Measurements from ENCODE around the gene MAPT.

Gene MAPT

DNA sequence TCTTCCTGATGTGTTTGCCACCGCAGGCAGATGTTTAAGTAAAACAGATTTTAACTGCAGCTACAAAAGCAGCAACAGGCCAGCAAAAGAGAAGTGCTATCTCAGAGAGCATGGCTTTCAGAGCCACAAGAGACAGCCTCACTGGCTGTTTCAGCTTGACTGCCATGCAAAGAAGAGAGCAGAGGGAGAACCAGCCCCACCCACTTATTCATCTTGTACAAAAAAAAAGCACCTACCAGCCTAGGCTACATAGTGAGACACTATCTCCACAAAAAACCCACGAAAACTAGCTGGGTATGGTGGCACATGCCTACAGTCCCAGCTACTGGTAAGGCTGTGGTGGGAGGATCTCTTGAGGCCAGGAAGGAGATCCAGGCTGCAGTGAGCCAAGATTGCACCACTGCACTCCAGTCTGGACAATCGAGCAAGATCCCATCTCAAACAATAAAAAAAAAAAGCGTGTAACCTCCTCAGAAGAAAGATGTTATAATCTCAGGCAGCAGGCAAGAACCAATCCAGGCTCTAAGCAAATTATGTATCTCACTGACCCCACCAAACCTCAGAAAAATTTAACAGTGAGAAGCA lies 134.7 kb downstream of the MAPT start:
- TF ChIP-seq Cebpa-rat (IDR thresholded peaks at IDR 0.05): no peak
- Histone ChIP-seq H3K27ac (peak overlapping the region in 1 of 11 experiments; percentile 6; a peak in 1 of 22 replicates), H3K4me3 (no peak overlapping the region), H3K4me1 (peaks cover 55 to 69% (median 56%) of the 10 kb centered on the region in 10 experiments), H3K27me3 (no peaks in the 10 kb centered on the region), H4K20me1 (peaks cover 9 to 85% (median 63%) of the 10 kb centered on the region in 11 experiments; a peak in 21 of 22 replicates), H3K36me3 (peaks cover 40 to 69% (median 57%) of the 10 kb centered on the region in 11 experiments), H3K9me3 (replicated peaks in 1 of 11) (no peaks in the 10 kb centered on the region), H3K9ac (0 out of 22 replicates have a peak overlapping the region, but pooled peaks of 1 of the 11 experiments have one; percentile 13), H3K4me2 (peak overlapping the region in 10 of 11 experiments; percentile 4 to 93 (median 83); a peak in 12 of 22 replicates)

DNA sequence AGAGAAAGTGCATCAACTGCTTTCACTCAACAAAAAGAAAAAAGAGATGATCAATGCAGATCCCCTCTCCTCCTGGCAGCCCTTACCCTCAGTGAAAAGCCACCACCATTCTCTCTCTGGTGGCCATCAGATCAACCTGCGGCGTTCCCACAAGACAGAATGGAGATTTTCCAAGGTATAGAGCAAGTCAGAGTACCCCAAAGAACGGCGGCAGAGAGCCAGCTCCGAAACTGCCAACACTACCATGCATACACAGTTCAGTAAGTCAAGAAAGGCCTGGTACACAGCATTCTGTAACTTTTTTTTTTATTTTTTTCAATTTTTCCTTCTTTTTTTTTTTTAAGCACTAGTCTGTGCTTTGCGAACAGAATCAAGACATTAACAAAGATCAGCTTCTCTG lies 135.3 kb downstream of the MAPT start:
- no peak for TF ChIP-seq Cebpa-rat (IDR thresholded peaks at IDR 0.05)

DNA sequence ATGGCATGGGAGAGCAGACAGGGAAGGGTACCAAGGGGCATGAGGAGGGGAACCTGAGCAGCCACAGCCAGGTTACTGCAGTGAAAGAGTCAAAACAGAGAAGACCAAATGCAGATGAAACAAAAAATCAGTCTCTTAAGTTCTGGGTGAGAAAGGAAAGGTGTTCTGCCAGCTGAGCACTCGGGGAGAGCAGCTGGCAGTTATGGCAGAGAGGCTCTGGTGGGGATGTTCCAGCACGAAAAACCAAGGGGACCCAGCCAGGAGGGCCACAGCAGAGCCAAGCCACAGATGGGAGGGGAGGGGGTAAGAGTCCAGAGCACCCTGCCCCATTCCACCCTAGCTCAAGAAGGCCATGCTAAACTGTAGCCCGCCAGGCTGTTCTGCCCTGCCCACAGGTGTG lies 136.4 kb downstream of the MAPT start:
- Histone ChIP-seq H3K36me3 (peaks cover 56 to 82% (median 73%) of the 10 kb centered on the region in 11 experiments), H3K4me3 (no peak overlapping the region), H3K4me2 (no peak overlapping the region), H3K27ac (no peak overlapping the region), H4K20me1 (peaks cover 9 to 85% (median 63%) of the 10 kb centered on the region in 11 experiments; a peak in 21 of 22 replicates), H3K9me3 (replicated peaks in 1 of 11) (no peaks in the 10 kb centered on the region), H3K27me3 (no peaks in the 10 kb centered on the region), H3K9ac (peak overlapping the region in 1 of 11 experiments; percentile 15; a peak in 1 of 22 replicates), H3K4me1 (peaks cover 39 to 52% (median 40%) of the 10 kb centered on the region in 10 experiments)
- TF ChIP-seq Cebpa-rat (IDR thresholded peaks at IDR 0.05): no peak

More for the DNA sequence above, 135.3 kb downstream of the MAPT start:
- no peak overlapping the region for H3K4me3 ChIP-seq
- H3K27ac ChIP-seq: no peak overlapping the region
- H3K27me3 ChIP-seq: no peaks in the 10 kb centered on the region
- H3K36me3 ChIP-seq: peaks cover 45 to 74% (median 63%) of the 10 kb centered on the region in 11 experiments
- H3K4me2 ChIP-seq: peak overlapping the region in 3 of 11 experiments; percentile 87 to 93 (median 91); a peak in 4 of 22 replicates
- H3K4me1 ChIP-seq: peaks cover 50 to 63% (median 51%) of the 10 kb centered on the region in 10 experiments
- H4K20me1 ChIP-seq: peaks cover 9 to 91% (median 68%) of the 10 kb centered on the region in 11 experiments; a peak in 21 of 22 replicates
- H3K9me3 ChIP-seq (replicated peaks in 1 of 11): no peaks in the 10 kb centered on the region
- no peak overlapping the region for H3K9ac ChIP-seq

DNA sequence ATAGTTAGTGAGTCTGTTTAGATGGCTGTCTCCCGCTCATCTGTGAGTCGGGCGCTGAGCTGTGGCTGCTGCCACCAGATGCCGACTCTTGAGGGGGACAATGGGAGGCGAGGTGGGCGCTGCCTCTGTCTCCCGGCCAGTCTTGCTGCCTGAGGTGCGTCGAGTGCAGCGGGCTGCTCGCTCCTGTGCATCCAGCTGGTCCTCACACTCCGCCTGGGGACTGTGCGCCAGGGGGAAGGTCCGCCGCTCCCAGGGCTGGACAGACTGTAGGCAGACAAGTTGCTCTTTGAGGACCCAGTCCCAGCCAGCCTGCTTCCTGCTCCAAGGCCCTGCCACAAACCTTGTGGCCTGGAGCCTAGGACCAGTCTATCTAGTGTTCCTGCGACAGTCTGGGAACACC lies 137.1 kb downstream of the MAPT start:
- Histone ChIP-seq H3K9me3 (replicated peaks in 1 of 11) (no peaks in the 10 kb centered on the region), H3K4me3 (no peak overlapping the region), H4K20me1 (peaks cover 9 to 84% (median 59%) of the 10 kb centered on the region in 11 experiments; a peak in 21 of 22 replicates), H3K9ac (no peak overlapping the region), H3K4me2 (no peak overlapping the region), H3K36me3 (peaks cover 63 to 89% (median 80%) of the 10 kb centered on the region in 11 experiments), H3K27ac (no peak overlapping the region), H3K27me3 (no peaks in the 10 kb centered on the region), H3K4me1 (peaks cover 32 to 45% (median 33%) of the 10 kb centered on the region in 10 experiments)
- TF ChIP-seq Cebpa-rat (IDR thresholded peaks at IDR 0.05): no peak

DNA sequence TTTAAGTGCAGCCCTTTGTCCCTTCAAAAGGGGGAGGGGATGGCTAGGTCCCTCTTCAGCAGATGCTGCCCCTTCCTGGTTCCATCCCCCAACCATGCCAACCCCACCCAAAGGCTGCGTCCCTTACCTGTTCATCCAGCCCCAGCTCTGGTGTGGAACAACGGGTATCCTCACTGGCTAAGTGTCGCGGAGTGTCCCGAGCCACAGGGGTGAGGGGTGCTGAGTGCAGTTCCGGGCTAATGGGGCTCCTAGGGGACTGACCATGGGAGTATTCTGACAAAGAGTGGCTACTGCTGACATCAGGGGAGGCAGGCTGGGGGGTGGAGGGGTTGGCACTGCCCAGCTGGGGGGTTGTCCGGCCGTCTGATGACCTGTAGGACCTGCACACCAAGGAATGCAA lies 137.6 kb downstream of the MAPT start:
- H3K9ac ChIP-seq: no peak overlapping the region
- H4K20me1 ChIP-seq: peaks cover 9 to 83% (median 54%) of the 10 kb centered on the region in 11 experiments; a peak in 21 of 22 replicates
- H3K9me3 ChIP-seq (replicated peaks in 1 of 11): no peaks in the 10 kb centered on the region
- H3K27ac ChIP-seq: no peak overlapping the region
- no peak for TF ChIP-seq Cebpa-rat (IDR thresholded peaks at IDR 0.05)
- H3K36me3 ChIP-seq: peaks cover 68 to 94% (median 84%) of the 10 kb centered on the region in 11 experiments
- H3K4me1 ChIP-seq: peaks cover 27 to 40% (median 28%) of the 10 kb centered on the region in 10 experiments
- H3K4me2 ChIP-seq: no peak overlapping the region
- no peak overlapping the region for H3K4me3 ChIP-seq
- H3K27me3 ChIP-seq: no peaks in the 10 kb centered on the region

DNA sequence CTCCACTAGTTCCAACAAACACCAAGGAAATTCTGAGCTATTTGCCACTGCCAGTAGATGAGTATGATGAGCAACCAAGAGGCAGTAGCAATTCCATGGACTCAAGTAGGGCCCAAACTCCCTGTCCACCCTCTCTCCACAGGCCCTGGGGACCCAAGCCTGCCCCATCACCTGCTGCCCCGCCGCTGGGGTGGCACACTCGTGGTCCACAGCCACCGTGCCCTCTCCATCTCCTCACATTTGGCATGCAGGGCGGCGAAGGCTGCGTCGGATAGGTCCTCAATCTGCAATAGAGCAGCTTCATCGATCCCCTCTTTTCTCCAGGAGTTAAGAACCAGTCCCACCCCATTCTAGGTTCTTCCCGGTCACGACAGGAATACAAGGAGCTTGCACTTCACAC lies 138.6 kb downstream of the MAPT start:
- Histone ChIP-seq H3K36me3 (peaks cover 78 to 100% (median 94%) of the 10 kb centered on the region in 11 experiments), H3K27me3 (no peaks in the 10 kb centered on the region), H3K27ac (no peak overlapping the region), H3K9ac (no peak overlapping the region), H4K20me1 (peaks cover 13 to 73% (median 47%) of the 10 kb centered on the region in 11 experiments; a peak in 20 of 22 replicates), H3K4me1 (peaks cover 17 to 30% (median 19%) of the 10 kb centered on the region in 10 experiments), H3K4me2 (no peak overlapping the region), H3K4me3 (no peak overlapping the region), H3K9me3 (replicated peaks in 1 of 11) (no peaks in the 10 kb centered on the region)
- no peak for TF ChIP-seq Cebpa-rat (IDR thresholded peaks at IDR 0.05)

DNA sequence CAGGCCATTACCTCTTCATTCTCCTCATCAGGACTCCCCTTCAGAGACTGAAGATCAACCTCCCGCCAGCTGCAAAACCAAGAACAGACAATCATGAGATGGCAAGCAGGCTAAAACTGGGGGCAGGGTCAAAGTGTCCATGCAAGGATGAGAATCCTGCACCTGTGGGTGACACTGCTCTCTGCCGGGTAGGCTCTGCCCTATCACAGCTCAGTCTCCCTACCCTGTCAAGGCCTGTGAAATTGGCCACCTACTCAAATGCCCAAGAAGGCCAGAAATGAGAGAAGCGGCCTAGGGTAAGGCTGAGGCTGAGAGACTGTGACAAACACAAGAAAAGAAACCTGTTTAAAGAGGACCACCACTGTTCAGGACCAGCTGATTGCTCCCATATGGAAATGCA lies 139.0 kb downstream of the MAPT start:
- H3K4me3 ChIP-seq: no peak overlapping the region
- H3K27ac ChIP-seq: no peak overlapping the region
- peaks cover 83 to 100% (median 97%) of the 10 kb centered on the region in 11 experiments for H3K36me3 ChIP-seq
- no peak overlapping the region for H3K4me2 ChIP-seq
- peaks cover 12 to 26% (median 14%) of the 10 kb centered on the region in 10 experiments for H3K4me1 ChIP-seq
- no peak for TF ChIP-seq Cebpa-rat (IDR thresholded peaks at IDR 0.05)
- peaks cover 11 to 75% (median 42%) of the 10 kb centered on the region in 11 experiments; a peak in 20 of 22 replicates for H4K20me1 ChIP-seq
- no peaks in the 10 kb centered on the region for H3K27me3 ChIP-seq
- no peak overlapping the region for H3K9ac ChIP-seq
- H3K9me3 ChIP-seq (replicated peaks in 1 of 11): no peaks in the 10 kb centered on the region

DNA sequence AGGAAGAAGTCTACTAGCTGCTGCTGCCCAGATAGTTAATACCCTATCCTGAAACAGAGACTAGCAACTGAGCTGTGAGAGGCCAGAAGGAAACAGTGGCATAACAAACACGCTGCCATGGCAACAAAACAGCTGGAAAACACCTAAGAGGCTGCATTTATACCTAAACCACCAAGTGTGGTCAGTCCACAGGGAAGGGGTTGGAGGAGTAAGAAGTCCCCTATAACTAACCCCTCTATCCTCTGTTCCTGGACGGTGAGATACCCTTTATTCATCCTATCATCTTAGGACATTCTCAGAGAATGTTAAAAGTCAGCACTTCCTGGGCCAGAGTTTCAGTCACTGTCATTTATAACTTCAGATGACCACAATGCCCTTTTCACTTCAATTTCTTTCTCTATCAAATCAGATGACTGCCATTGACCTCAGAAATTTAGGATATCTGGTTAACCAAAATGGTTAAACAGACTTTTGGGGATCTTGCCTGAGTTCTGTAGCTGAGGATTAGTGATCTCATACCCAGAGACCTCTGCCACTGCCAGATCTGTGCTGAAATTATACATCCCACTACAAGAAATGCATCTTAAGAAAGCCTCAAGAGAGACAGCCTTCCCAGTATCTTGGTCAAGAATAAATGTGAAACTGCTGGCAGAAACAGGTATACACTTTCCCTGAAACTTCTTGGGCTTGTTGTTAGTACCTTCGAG lies 140.9 kb downstream of the MAPT start:
- Histone ChIP-seq H3K27ac (no peak overlapping the region), H3K4me2 (no peak overlapping the region), H4K20me1 (peaks cover 6 to 74% (median 39%) of the 10 kb centered on the region in 11 experiments; a peak in 19 of 22 replicates), H3K36me3 (peaks cover 100% of the 10 kb centered on the region in 11 experiments), H3K27me3 (no peaks in the 10 kb centered on the region), H3K4me1 (peaks cover 0 to 7% (median 0%) of the 10 kb centered on the region in 10 experiments; a peak in 2 of 20 replicates), H3K9ac (no peak overlapping the region), H3K9me3 (replicated peaks in 1 of 11) (no peaks in the 10 kb centered on the region), H3K4me3 (no peak overlapping the region)
- TF ChIP-seq Cebpa-rat (IDR thresholded peaks at IDR 0.05): no peak

DNA sequence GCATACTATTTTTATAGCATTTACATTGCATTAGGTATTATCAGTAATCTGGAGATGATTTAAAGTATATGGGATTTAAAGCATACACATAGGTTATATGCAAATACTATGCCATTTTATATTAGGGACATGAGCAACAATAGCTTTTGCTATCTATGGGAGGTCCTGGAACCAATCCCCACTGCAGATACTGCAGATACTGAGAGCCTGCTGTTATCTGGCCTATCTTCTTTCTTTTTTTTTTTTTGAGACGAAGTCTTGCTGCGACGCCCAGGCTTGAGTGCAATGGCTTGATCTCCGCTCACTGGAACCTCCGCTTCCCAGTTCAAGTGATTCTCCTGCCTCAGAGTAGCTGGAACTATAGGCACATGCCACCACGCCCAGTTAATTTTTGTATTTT lies 142.1 kb downstream of the MAPT start:
- Histone ChIP-seq H3K27me3 (no peaks in the 10 kb centered on the region), H3K9ac (no peak overlapping the region), H4K20me1 (peaks cover 10 to 71% (median 28%) of the 10 kb centered on the region in 11 experiments; a peak in 18 of 22 replicates), H3K4me3 (no peak overlapping the region), H3K9me3 (replicated peaks in 1 of 11) (no peaks in the 10 kb centered on the region), H3K36me3 (peaks cover 99 to 100% (median 100%) of the 10 kb centered on the region in 11 experiments), H3K4me1 (no peaks in the 10 kb centered on the region), H3K27ac (no peak overlapping the region), H3K4me2 (no peak overlapping the region)
- no peak for TF ChIP-seq Cebpa-rat (IDR thresholded peaks at IDR 0.05)

Data from BLaER1 treated with 17β-estradiol and CSF1 and Interleukin-3, amounts not matched to agents 10 nM and 100 nM (cell line).